Smooth muscle cell (in vitro differentiated cells): ENCODE results near the gene FGGY. TPM values are rescaled to one million over a fixed set of nuclear protein-coding genes. Genes with fewer than 3 reads are reported as not detected.

Experiments used
- DNase-seq: peaks from one replicate; lab custom pipeline; 2025; ENCODE audit not compliant: unreplicated experiment; lab: John Stamatoyannopoulos, UW
- H2AFZ ChIP-seq: fragments of 200-600 bp; sonication (generic); 2 replicates; pipeline ENCODE4 v1.6.0; 2016; ENCODE audit warnings: antibody characterized with exemption, low read depth, mild to moderate bottlenecking
- H3F3A ChIP-seq: fragments of 200-600 bp; sonication (generic); 2 replicates; pipeline ENCODE4 v1.6.0; 2017; ENCODE audit warnings: antibody characterized with exemption, low read depth
- H3K27ac ChIP-seq: fragments of 200-600 bp; sonication (generic); 2 replicates; pipeline ENCODE4 v1.5.1; 2016; ENCODE audit warnings: low read depth, mild to moderate bottlenecking
- H3K27me3 ChIP-seq: fragments of 200-600 bp; sonication (generic); 2 replicates; pipeline ENCODE4 v1.6.1; 2016; ENCODE audit warnings: low read depth, mild to moderate bottlenecking
- H3K36me3 ChIP-seq: fragments of 200-600 bp; sonication (generic); 2 replicates; pipeline ENCODE4 v1.5.1; 2016; ENCODE audit warnings: low read depth
- H3K4me1 ChIP-seq: fragments of 200-600 bp; sonication (generic); 2 replicates; pipeline ENCODE4 v1.5.1; 2016; ENCODE audit warnings: low read depth
- H3K4me2 ChIP-seq: fragments of 200-600 bp; sonication (generic); 2 replicates; pipeline ENCODE4 v1.6.0; 2016; ENCODE audit warnings: mild to moderate bottlenecking
- H3K4me3 ChIP-seq: fragments of 200-600 bp; sonication (generic); 2 replicates; pipeline ENCODE4 v1.5.1; 2016; ENCODE audit warnings: mild to moderate bottlenecking
- H3K79me2 ChIP-seq: fragments of 200-600 bp; sonication (generic); 2 replicates; pipeline ENCODE4 v1.6.0; 2016; ENCODE audit warnings: low read depth, mild to moderate bottlenecking
- H3K9ac ChIP-seq: fragments of 200-600 bp; sonication (generic); 2 replicates; pipeline ENCODE4 v1.6.0; 2016; ENCODE audit warnings: low read depth
- H3K9me3 ChIP-seq: fragments of 200-600 bp; sonication (generic); replicated peaks from 2 replicates; pipeline ENCODE4 v1.5.1; 2016; ENCODE audit warnings: low read depth
- H4K20me1 ChIP-seq: fragments of 200-600 bp; sonication (generic); 2 replicates; pipeline ENCODE4 v1.6.0; 2016; ENCODE audit warnings: low read depth
- CTCF ChIP-seq: fragments of 200-600 bp; sonication (generic); IDR thresholded peaks from 2 replicates; pipeline ENCODE4 v1.5.1; 2017; ENCODE audit warnings: borderline replicate concordance, mild to moderate bottlenecking, antibody characterized with exemption; ENCODE audit not compliant: insufficient read depth, poor library complexity, severe bottlenecking
- WGBS: methylation state at CpG from one replicate; pipeline ENCODE4 v1.1.7; 2016; ENCODE audit warnings: low lambda C conversion rate; 5-methylcytosine and 5-hydroxymethylcytosine counted together
- polyA plus RNA-seq: library from polyadenylated mRNA; unstranded; fragments of >200 nt; fragmentation: Nextera tagmentation; extraction: Ambion mirVana; gene quantifications from 2 replicates; pipeline ENCODE4 v1.2.1, GENCODE V29; 2016
- total RNA-seq: library from RNA; depleted of rRNA; stranded (reverse); fragments of >200 nt; gene quantifications from 2 replicates; pipeline ENCODE4 v1.2.3, GENCODE V29; 2014

The FGGY gene
- total and polyA plus RNA-seq, 2 experiments from 2014 or later, result 5.1 to 9.2 TPM

GRCh38 chr1:59653968-59654367 lies 357.1 kb downstream of the FGGY start:
- DNase-seq, result no peak
- 91% methylated on average over 2 of the region's 2 CpGs for WGBS
- TF ChIP-seq CTCF, result no peak

GRCh38 chr1:59657873-59658465 lies 361.1 kb downstream of the FGGY start:
- no peaks in the 10 kb centered on the region for H3K27me3 ChIP-seq
- no peaks in the 10 kb centered on the region for H3K79me2 ChIP-seq
- no peaks in the 10 kb centered on the region for H3K36me3 ChIP-seq
- no peak overlapping the region for H3K4me3 ChIP-seq
- no peaks in the 10 kb centered on the region for H3F3A ChIP-seq
- H3K9me3 ChIP-seq, result no peaks in the 10 kb centered on the region
- no peak overlapping the region for H2AFZ ChIP-seq
- H4K20me1 ChIP-seq, result no peaks in the 10 kb centered on the region
- TF ChIP-seq CTCF, result no peak
- H3K4me2 ChIP-seq, result no peak overlapping the region
- H3K4me1 ChIP-seq, result peaks cover 4% of the 10 kb centered on the region
- no peak for DNase-seq
- H3K27ac ChIP-seq, result no peak overlapping the region
- 74% methylated on average over 3 of the region's 3 CpGs for WGBS
- H3K9ac ChIP-seq, result no peak overlapping the region

More at GRCh38 chr1:59653968-59654367, 357.1 kb downstream of the FGGY start:
- Histone ChIP-seq H3K4me3 (no peak overlapping the region), H3K27me3 (no peaks in the 10 kb centered on the region), H3K27ac (no peak overlapping the region), H4K20me1 (no peaks in the 10 kb centered on the region), H3K9ac (no peak overlapping the region), H3K4me1 (no peaks in the 10 kb centered on the region), H3K9me3 (no peaks in the 10 kb centered on the region), H3K4me2 (no peak overlapping the region), H2AFZ (no peak overlapping the region), H3K79me2 (no peaks in the 10 kb centered on the region), H3F3A (no peaks in the 10 kb centered on the region), H3K36me3 (no peaks in the 10 kb centered on the region)

GRCh38 chr1:59664166-59664565 lies 367.3 kb downstream of the FGGY start:
- no peaks in the 10 kb centered on the region for H3K27me3 ChIP-seq
- DNase-seq, result no peak
- H3K79me2 ChIP-seq, result no peaks in the 10 kb centered on the region
- no peaks in the 10 kb centered on the region for H3K36me3 ChIP-seq
- H3K4me1 ChIP-seq, result peaks cover 4% of the 10 kb centered on the region
- peaks cover 23% of the 10 kb centered on the region for H3F3A ChIP-seq
- H3K9ac ChIP-seq, result no peak overlapping the region
- no peak overlapping the region for H2AFZ ChIP-seq
- no peak overlapping the region for H3K4me2 ChIP-seq
- no peaks in the 10 kb centered on the region for H4K20me1 ChIP-seq
- no peaks in the 10 kb centered on the region for H3K9me3 ChIP-seq
- no peak overlapping the region for H3K27ac ChIP-seq
- TF ChIP-seq CTCF, result no peak
- no peak overlapping the region for H3K4me3 ChIP-seq
- WGBS, result 58% methylated on average over 6 of the region's 6 CpGs

- Histone ChIP-seq H3K79me2 (no peaks in the 10 kb centered on the region), H3K4me1 (peaks cover 12% of the 10 kb centered on the region), H3K4me3 (no peak overlapping the region), H2AFZ (no peak overlapping the region), H3K27ac (no peak overlapping the region), H3K27me3 (no peaks in the 10 kb centered on the region), H3K9ac (no peak overlapping the region), H3K9me3 (no peaks in the 10 kb centered on the region), H3K4me2 (no peak overlapping the region), H3F3A (peaks cover 24% of the 10 kb centered on the region), H4K20me1 (no peaks in the 10 kb centered on the region), H3K36me3 (no peaks in the 10 kb centered on the region)
- TF ChIP-seq CTCF, result no peak
- WGBS, result 100% methylated on average over 1 of the region's 1 CpG
- no peak for DNase-seq
Observed at GRCh38 chr1:59666106-59666505, 369.2 kb downstream of the FGGY start.
